ENCODE measurements around the gene ALCAM.

The ALCAM gene

GRCh38 chr3:105493305-105493892, 126.7 kb downstream of the ALCAM start:
- TF ChIP-seq, protein P1, sequence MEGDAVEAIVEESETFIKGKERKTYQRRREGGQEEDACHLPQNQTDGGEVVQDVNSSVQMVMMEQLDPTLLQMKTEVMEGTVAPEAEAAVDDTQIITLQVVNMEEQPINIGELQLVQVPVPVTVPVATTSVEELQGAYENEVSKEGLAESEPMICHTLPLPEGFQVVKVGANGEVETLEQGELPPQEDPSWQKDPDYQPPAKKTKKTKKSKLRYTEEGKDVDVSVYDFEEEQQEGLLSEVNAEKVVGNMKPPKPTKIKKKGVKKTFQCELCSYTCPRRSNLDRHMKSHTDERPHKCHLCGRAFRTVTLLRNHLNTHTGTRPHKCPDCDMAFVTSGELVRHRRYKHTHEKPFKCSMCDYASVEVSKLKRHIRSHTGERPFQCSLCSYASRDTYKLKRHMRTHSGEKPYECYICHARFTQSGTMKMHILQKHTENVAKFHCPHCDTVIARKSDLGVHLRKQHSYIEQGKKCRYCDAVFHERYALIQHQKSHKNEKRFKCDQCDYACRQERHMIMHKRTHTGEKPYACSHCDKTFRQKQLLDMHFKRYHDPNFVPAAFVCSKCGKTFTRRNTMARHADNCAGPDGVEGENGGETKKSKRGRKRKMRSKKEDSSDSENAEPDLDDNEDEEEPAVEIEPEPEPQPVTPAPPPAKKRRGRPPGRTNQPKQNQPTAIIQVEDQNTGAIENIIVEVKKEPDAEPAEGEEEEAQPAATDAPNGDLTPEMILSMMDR (conservative IDR thresholded peaks at IDR 0.05; ENCODE audit: control insufficient read depth, insufficient read depth, low read depth, low read length): no peak
- DNase-seq (ENCODE audit: low read depth): no peak
- no peak overlapping the region for H3K4me3 ChIP-seq (ENCODE audit: control insufficient read depth, low read depth, low read length)

DNA sequence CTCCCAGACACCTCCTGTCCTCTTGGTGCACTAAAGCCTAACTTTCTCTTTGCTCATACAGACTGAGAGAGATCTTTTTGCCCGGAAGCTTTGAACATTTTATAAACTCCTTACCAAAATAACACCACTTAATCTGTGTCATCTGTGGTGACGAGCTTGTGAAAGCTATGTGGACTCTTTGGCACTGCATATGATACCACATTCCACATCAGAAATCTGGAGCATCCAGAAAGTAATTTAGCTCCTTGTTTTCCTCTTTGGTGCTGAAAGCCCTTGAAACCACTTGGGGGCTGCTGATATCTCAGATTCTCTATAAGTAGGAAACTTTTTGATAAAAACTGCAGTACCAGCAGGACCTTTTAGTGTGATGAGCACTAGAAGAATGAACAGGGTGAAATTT, 128.3 kb downstream of the ALCAM start:
- DNase-seq (ENCODE audit: low read depth): peak; percentile 18
- no peak overlapping the region for H3K4me3 ChIP-seq (ENCODE audit: control insufficient read depth, low read depth, low read length)
- TF ChIP-seq, protein P1 (conservative IDR thresholded peaks at IDR 0.05; ENCODE audit: control insufficient read depth, insufficient read depth, low read depth, low read length): no peak

DNA sequence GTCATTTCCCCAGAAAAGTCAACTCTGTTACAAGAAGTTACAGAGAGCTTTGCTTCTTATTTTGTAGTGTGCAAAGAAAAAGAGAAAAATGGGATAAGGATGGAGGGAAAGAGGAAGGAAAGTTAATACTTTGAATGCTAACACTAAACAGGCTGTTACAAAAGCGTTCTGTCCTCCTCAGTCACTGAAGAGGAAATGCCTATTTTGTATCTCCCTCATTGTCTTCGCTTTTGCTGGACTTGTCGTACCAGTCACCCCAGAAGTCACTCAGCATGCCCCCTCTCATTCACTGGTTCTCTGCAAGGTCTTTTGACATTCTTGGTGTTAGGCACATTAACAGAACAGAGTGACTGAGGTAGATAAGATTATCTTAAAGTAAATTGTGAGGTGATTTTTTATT, 129.6 kb downstream of the ALCAM start:
- TF ChIP-seq, protein P1 (conservative IDR thresholded peaks at IDR 0.05; ENCODE audit: control insufficient read depth, insufficient read depth, low read depth, low read length): no peak
- no peak for DNase-seq (ENCODE audit: low read depth)

DNA sequence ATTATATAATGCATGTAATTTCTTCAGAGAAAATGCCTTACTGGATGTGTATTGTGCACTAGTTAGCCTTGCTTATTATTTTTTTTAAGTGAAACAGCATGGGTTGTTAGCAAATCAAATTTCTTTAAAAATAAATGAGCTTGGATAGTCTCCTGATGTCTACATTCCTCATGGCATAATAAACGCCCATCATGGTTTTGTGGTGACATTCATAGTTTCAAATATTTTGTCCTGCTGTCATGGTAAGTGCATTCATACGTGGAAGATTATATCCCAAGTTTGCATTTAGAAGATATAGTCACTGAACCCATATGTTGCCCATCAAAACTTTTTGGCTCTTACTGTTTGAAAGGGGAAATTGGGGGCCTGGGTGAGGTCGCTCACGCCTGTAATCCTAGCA, 130.7 kb downstream of the ALCAM start:
- H3K4me3 ChIP-seq (ENCODE audit: control insufficient read depth, low read depth, low read length): no peak overlapping the region
- no peak for DNase-seq (ENCODE audit: low read depth)
- TF ChIP-seq, protein P1 (conservative IDR thresholded peaks at IDR 0.05; ENCODE audit: control insufficient read depth, insufficient read depth, low read depth, low read length): no peak

More for the DNA sequence above, 129.6 kb downstream of the ALCAM start:
- H3K4me3 ChIP-seq (ENCODE audit: control insufficient read depth, low read depth, low read length): no peak overlapping the region

DNA sequence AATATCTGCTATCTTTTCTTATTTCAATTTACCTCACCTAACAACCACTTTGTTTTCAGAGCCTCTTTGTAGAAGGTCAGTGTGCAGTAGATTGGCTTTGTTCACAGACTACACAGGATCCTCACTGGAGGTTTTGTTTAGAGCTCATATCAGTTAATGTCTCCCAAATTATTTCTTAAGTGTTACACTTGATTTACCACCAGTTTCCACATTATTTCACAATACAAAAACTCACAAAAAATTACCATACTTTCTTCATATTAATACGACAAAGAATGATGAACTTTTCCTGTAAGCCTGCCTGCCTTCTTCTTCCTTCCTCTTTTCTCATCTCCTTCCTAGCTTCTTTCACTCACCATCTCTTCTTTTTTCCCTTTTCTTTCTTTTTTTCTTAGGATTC, 133.3 kb downstream of the ALCAM start:
- TF ChIP-seq, protein P1 (conservative IDR thresholded peaks at IDR 0.05; ENCODE audit: control insufficient read depth, insufficient read depth, low read depth, low read length): no peak
- DNase-seq (ENCODE audit: low read depth): no peak

DNA sequence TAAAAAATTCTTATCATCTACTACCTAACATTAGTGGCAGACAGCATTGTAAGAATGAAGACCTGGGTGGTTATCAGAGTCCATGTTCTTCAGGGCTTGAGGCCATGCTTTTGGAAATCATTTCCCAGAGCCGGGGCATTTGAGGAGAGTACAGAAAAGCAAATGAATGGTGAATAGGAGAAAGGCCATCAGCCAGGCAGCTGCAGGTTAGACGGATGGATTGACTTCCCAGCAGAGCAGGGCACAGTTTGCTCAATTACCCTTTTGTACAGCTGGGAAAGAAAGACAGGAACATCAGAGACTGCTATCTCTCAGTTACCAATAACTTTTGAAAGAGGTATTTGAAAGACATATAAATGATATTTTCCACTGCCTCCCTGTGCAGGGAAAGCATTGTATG, 135.6 kb downstream of the ALCAM start:
- no peak overlapping the region for H3K4me3 ChIP-seq (ENCODE audit: control insufficient read depth, low read depth, low read length)
- no peak for DNase-seq (ENCODE audit: low read depth)
- TF ChIP-seq, protein P1 (conservative IDR thresholded peaks at IDR 0.05; ENCODE audit: control insufficient read depth, insufficient read depth, low read depth, low read length): no peak

More for the DNA sequence above, 133.3 kb downstream of the ALCAM start:
- H3K4me3 ChIP-seq (ENCODE audit: control insufficient read depth, low read depth, low read length): no peak overlapping the region

DNA sequence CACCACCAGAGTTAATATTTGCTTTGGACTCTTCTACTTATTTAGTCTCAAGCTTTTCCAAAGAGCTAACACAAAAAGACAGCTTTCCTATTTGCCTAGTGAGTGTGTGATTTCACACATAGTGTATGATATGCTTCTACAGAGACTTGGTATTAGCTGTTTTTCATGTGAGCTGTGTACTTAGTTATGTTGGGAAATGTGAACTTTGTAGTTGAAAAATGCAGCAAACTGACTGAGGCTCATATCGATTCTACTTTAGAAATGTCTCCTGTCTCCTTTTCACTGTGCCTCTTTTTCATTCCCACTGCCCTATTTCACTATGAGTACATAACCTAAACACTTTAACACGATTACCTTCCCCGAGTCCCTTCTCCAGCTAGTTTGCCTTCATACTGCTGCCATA, 136.5 kb downstream of the ALCAM start:
- no peak for DNase-seq (ENCODE audit: low read depth)
- TF ChIP-seq, protein P1 (conservative IDR thresholded peaks at IDR 0.05; ENCODE audit: control insufficient read depth, insufficient read depth, low read depth, low read length): no peak
- H3K4me3 ChIP-seq (ENCODE audit: control insufficient read depth, low read depth, low read length): no peak overlapping the region
